Activated CD8-positive, alpha-beta T cell treated with anti-CD3 and anti-CD28 coated beads for 36 hours (primary cell): ENCODE data around the gene HECTD3. TPM values are rescaled to one million over a fixed set of nuclear protein-coding genes. Genes with fewer than 3 reads are reported as not detected.

Experiments used
- ATAC-seq: fragments of 200-7000 bp; cut with Tn5 transposase; one replicate; pipeline ENCODE4 v1.10.0; 2021; ENCODE audit warnings: mild to moderate bottlenecking, moderate library complexity
- CTCF ChIA-PET: fragments of 350-600 bp; sonication (Branson Sonifier 250); formaldehyde crosslinking; loops from one replicate; lab custom pipeline; 2021; ENCODE audit warnings: antibody characterized with exemption; lab: Charles Lee
- POLR2A ChIA-PET: fragments of 350-600 bp; sonication (Branson Sonifier 250); formaldehyde crosslinking; loops from one replicate; lab custom pipeline; 2021; ENCODE audit warnings: antibody characterized with exemption; lab: Charles Lee
- DNase-seq: peaks from one replicate; pipeline ENCODE4 v3.0.0-alpha.2; 2020
- H3K27ac Mint-ChIP-seq: one replicate; pipeline ENCODE4 v1.8.0; 2021; ENCODE audit warnings: mild to moderate bottlenecking, mixed read lengths
- H3K27me3 Mint-ChIP-seq: one replicate; pipeline ENCODE4 v1.8.0; 2021; ENCODE audit warnings: mixed read lengths
- H3K36me3 Mint-ChIP-seq: one replicate; pipeline ENCODE4 v1.8.0; 2021; ENCODE audit warnings: low read depth, mixed read lengths
- H3K4me1 Mint-ChIP-seq: one replicate; pipeline ENCODE4 v1.8.0; 2021; ENCODE audit warnings: low read depth, mixed read lengths
- H3K4me3 Mint-ChIP-seq: one replicate; pipeline ENCODE4 v1.8.0; 2021; ENCODE audit warnings: mild to moderate bottlenecking, moderate library complexity, mixed read lengths
- H3K9me3 Mint-ChIP-seq: one replicate; pipeline ENCODE4 v1.8.0; 2021; ENCODE audit warnings: mixed read lengths
- intact Hi-C: fragments of 100-400 bp; cut with micrococcal nuclease; formaldehyde crosslinking; loops from one replicate; pipeline ENCODE4 v1.10.0; 2022
- total RNA-seq, 2 experiments: library from RNA; stranded (reverse); gene quantifications; one replicate each; pipeline ENCODE4 v1.2.3, GENCODE V29; 2021
- TF ChIP-seq, protein P1 (sequence below): fragments of 200-600 bp; IDR thresholded peaks from one replicate; pipeline ENCODE4 v1.8.0; 2022; ENCODE audit warnings: antibody characterized with exemption, mild to moderate bottlenecking

HECTD3 gene
- total RNA-seq, 2 experiments from 2014 or later, result 16.4 to 16.9 TPM

DNA sequence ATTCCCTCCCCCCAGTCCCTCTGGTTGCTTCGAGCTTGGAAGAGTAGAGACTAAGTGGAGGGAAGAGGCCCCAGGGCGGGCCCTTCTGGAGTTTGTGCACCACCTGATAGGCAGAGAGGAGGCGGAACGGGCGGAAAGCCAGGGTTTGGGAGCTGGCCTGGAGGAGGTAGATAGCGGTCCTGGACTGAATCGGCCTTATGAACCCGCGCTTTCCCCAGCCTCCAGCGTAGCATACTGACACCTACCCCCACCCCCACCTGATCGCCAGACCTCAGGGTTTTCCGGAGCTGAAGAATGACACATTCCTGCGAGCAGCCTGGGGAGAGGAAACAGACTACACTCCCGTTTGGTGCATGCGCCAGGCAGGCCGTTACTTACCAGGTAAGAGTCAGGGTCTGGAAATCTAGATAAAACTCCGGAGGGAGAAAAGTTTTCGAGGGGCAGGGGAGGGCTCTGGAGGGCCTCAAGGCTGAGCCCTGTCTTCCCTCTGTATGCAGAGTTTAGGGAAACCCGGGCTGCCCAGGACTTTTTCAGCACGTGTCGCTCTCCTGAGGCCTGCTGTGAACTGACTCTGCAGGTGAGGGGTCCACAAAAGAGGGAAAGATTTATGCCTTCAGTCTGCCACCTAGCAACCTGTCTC, 1.6 kb upstream of the HECTD3 start:
- POLR2A ChIA-PET, result interaction anchor here (0.6 to 5.2 kb wide), 26 partner anchors 7 to 488 kb away, joined by 3 to 49 read pairs (median 4); partner anchors contain the start of genes EIF2B3, HPDL, MMACHC and MUTYH
- Mint-ChIP-seq H3K36me3 (peaks cover 8% of the 10 kb centered on the region), H3K4me3 (peak overlapping the region; percentile 77), H3K9me3 (no peaks in the 10 kb centered on the region), H3K27ac (peak overlapping the region; percentile 92), H3K27me3 (no peaks in the 10 kb centered on the region), H3K4me1 (peaks cover 31% of the 10 kb centered on the region)
- CTCF ChIA-PET, result interaction anchor here (1.0 to 12.5 kb wide), 11 partner anchors 157 to 480 kb away, joined by 3 to 321 read pairs (median 5); partner anchors contain the start of genes MUTYH, TESK2 and TOE1
- TF ChIP-seq, protein P1, sequence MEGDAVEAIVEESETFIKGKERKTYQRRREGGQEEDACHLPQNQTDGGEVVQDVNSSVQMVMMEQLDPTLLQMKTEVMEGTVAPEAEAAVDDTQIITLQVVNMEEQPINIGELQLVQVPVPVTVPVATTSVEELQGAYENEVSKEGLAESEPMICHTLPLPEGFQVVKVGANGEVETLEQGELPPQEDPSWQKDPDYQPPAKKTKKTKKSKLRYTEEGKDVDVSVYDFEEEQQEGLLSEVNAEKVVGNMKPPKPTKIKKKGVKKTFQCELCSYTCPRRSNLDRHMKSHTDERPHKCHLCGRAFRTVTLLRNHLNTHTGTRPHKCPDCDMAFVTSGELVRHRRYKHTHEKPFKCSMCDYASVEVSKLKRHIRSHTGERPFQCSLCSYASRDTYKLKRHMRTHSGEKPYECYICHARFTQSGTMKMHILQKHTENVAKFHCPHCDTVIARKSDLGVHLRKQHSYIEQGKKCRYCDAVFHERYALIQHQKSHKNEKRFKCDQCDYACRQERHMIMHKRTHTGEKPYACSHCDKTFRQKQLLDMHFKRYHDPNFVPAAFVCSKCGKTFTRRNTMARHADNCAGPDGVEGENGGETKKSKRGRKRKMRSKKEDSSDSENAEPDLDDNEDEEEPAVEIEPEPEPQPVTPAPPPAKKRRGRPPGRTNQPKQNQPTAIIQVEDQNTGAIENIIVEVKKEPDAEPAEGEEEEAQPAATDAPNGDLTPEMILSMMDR, result no peak
- DNase-seq (peak; percentile 58), ATAC-seq (peak; percentile 9)
- intact Hi-C loops, result loop anchor here (5.0 to 10.0 kb wide), 2 partner anchors 182 to 480 kb away; partner anchors contain the start of gene TESK2

DNA sequence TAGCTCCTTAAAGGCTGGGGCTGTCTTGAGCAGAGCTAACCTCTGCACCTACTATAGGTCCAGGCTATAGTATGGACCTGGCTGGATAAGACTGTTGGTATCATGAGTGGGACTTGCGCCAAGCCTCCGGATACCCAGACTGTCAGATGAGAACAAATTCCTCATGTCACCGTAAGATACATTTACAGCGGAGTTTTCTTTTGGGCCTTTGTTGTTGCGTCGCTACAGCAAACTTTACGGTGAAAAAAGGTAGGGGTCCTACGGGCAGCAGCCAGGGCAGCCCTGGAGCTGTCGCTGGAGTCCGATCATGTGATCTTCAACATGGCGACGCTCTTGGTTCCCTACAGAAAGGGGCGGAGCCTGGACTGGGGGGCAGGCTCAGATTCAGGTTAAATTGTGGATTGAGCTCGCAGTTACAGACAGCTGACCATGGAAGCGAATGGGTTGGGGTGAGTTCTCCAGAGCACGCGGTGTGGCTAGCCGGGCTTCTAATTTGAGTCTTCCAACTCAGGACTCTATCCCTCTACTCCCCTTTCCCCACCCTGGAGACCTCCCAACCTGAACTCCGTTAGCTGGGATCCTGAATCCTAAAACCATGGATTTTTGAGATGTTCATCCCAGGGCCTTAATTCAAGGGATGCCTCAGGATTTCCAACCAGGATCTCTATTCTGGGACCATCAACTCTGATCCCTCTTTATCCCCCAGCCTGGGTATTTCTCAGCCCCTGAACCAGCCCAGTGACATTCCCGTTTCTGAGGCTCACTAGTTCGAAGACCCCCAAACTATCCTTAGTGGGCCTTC, 914 bp upstream of the HECTD3 start, which contains the start of gene UROD:
Gene UROD (plus strand): TSS at position 418 of the 802 bp plus-strand sequence. CDS start 12 bp downstream, at position 430.
- intact Hi-C loops, result loop anchor here (5.0 to 10.0 kb wide), 2 partner anchors 183 to 480 kb away; partner anchors contain the start of gene TESK2
- Mint-ChIP-seq H3K36me3 (peaks cover 8% of the 10 kb centered on the region), H3K27ac (peak within 1 kb of the TSS; percentile 92), H3K4me3 (peak within 1 kb of the TSS; percentile 77), H3K27me3 (no peaks in the 10 kb centered on the region), H3K4me1 (peaks cover 31% of the 10 kb centered on the region), H3K9me3 (no peaks in the 10 kb centered on the region)
- CTCF ChIA-PET, result interaction anchor here (0.8 to 12.5 kb wide), 23 partner anchors 19 to 481 kb away, joined by 3 to 321 read pairs (median 4); partner anchors contain the start of genes EIF2B3, HPDL, MUTYH and TESK2
- TF ChIP-seq, protein P1, result no peak
- POLR2A ChIA-PET, result interaction anchor here (0.7 to 5.2 kb wide), 31 partner anchors 8 to 488 kb away, joined by 3 to 49 read pairs (median 4); partner anchors contain the start of genes EIF2B3, MMACHC, MUTYH and PTCH2
- peak; percentile 85 for ATAC-seq
- DNase-seq, result peak; percentile 98

DNA sequence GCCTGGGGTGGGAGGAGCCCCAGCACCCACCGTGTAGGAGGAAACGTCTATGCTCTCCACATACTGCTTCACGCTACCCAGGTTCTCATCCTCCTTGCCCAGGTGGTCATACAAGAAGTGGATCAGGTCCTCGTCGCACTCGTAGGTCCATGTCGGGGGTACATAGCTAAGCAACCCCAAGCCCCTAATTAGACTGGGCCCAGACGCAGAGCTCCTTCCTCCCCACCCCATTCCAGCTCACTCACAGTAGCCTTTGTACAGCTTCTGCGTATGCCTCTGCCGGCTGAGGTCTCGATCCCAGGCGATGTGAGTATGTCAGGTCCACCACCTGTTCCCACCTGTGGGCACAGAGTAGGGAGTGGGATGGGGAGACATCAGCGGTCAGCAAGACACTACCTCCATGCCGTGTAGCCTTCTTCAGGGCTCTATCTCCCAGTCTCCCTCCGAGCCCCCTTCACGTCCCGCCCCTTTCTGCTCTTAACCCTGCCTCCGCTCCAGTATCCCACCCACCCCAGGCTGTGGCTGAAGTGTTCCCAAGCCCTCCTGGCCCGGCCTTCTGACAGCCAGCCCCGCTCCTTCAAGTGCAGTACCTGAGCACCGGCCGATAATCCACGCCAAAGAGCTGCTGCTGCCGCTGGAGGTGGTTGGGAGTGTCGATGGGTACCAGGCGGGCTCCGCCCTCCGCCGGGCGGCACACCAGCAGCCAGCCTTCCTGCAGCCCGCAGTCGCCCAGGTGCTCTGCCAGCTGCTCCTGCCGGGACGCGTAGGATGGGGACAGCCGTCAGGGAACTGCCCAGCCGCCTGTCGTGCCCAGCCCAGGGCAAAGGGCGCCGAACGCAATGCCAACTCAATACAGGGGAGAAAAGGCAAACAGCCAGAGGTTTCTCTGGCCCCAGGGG, 919 bp downstream of the HECTD3 start:
- Mint-ChIP-seq H3K36me3 (peaks cover 7% of the 10 kb centered on the region), H3K27ac (peak overlapping the region; percentile 43), H3K4me3 (peak overlapping the region; percentile 77), H3K9me3 (no peaks in the 10 kb centered on the region), H3K4me1 (peaks cover 31% of the 10 kb centered on the region), H3K27me3 (no peaks in the 10 kb centered on the region)
- TF ChIP-seq, protein P1, result no peak
- CTCF ChIA-PET, result interaction anchor here (0.7 to 12.5 kb wide), 13 partner anchors 8 to 483 kb away, joined by 3 to 321 read pairs (median 4); partner anchors contain the start of genes EIF2B3 and TESK2
- POLR2A ChIA-PET, result interaction anchor here (0.6 to 5.2 kb wide), 23 partner anchors 10 to 490 kb away, joined by 3 to 49 read pairs (median 4); partner anchors contain the start of genes CCDC163, EIF2B3, HPDL and MMACHC
- intact Hi-C loops, result loop anchor here (5.0 to 10.0 kb wide), 2 partner anchors 185 to 482 kb away; partner anchors contain the start of gene TESK2
- ATAC-seq, result no peak
- DNase-seq, result peak; percentile 46

DNA sequence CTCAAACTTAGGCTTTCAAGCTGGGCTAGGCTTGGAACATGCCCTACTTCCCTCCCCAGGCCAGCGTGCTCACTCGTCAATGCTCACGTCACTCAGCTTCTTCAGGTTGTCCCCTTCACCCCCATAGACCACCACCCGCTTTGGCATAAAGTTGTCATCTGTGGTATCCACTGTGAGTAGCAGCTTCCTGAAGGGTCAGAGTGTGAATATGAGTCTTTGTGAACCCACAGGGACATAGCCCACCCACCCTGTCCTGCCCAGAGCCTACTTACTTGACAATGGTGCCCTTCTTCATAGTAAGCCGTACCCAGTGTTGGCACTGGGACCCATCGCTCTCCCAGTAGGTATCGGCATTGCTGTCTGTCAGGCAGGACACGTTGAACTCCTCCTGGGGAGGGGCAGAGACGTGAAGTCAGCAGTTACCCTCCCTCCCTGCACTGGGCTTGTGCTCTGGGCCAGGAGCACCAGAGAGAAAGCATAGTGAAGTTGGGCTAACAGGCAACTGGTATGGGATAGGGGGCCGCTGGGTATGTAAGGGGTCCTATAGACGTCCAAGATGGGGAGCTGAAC, 1.7 kb downstream of the HECTD3 start:
- intact Hi-C loops, result no loop called here
- DNase-seq (no peak), ATAC-seq (no peak)
- TF ChIP-seq, protein P1, result no peak
- POLR2A ChIA-PET, result interaction anchor here (1.0 to 4.6 kb wide), 5 partner anchors 22 to 339 kb away, joined by 3 to 49 read pairs (median 35); partner anchors contain the start of genes EIF2B3 and RNU5D-1
- no peaks in the 10 kb centered on the region for H3K27me3 Mint-ChIP-seq
- CTCF ChIA-PET, result interaction anchor here (1.4 to 12.5 kb wide), 2 partner anchors 174 to 288 kb away, joined by 4 to 321 read pairs; no protein-coding TSS in a partner anchor
- H3K9me3 Mint-ChIP-seq, result no peaks in the 10 kb centered on the region
- peaks cover 3% of the 10 kb centered on the region for H3K36me3 Mint-ChIP-seq
- H3K4me1 Mint-ChIP-seq, result peaks cover 27% of the 10 kb centered on the region
- peak overlapping the region; percentile 77 for H3K4me3 Mint-ChIP-seq
- H3K27ac Mint-ChIP-seq, result no peak overlapping the region
